ENCODE data around the gene PTPN14. TPM values are rescaled to one million over a fixed set of nuclear protein-coding genes. Genes with fewer than 3 reads are reported as not detected.

Gene PTPN14
- total RNA-seq, 2 donors from 2014 or later = 6.8 TPM

DNA sequence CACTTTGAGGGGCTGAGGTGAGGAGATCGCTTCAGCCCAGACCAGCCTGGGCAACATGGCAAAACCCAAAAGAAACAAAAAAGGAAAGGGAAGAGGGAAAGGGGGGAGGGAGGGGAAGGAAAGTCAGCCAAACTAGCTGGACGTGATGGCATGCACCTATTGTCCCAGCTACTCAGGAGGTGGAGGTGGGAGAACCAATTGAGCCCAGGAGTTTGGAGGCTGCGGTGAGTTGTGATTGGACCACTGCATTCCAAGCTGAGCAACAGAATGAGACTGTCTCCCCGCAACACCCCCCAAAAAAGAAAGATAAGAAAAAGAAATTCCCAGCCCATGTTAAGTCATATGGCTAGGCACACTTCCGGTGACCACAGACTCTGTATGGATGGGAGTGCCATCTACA, 128.4 kb downstream of the PTPN14 start:
- DNase-seq (no peak), ATAC-seq (no peak)
- intact Hi-C loops (cut with DNase I, micrococcal nuclease) = no loop called here

DNA sequence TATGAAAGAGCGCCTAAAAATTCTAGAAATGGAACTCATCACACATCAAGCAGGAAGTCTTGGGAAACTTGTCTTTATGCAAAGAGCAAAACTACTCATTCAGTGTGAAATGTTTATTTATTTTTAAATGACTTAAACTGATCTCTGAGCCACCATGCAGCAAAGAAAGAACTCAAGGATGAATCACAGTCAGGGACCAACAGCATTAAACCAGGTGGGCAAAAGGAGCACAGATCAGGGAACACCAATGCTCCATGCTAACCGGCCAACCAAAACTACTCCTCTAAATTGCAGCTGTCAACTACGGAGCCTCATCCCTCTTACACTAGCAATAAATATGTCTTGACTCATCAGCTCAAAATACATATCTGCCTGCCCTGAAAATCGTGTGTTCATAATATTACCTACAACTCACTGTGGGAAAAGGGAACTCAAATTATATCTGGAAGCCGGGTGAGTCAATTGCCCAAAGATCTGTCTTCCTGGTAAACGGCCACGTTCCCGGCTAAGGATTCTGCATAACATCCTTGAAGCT, 129.2 kb downstream of the PTPN14 start:
- intact Hi-C loops (cut with DNase I, micrococcal nuclease) = no loop called here
- ATAC-seq = no peak

DNA sequence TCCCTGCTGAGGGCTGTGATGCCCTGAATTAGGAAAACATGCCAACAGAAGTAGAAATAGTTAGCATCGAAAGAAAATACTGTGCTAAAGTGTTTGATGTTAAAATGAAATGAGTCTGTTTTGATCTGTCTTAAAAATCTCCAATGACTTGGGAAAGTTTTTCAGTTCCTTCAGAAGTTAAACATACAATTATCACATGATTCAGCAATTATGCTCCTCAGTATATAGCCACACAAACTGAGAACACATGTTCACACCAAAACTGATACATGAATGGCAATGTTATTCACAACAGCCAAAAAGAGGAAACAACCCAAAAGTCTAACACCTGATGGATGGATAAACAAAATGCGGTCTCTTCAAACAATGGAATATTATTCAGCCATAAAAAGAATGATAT, 130.6 kb downstream of the PTPN14 start:
- ATAC-seq (no peak), DNase-seq (no peak)
- intact Hi-C loops (cut with DNase I, micrococcal nuclease) = no loop called here

More for the DNA sequence above, 129.2 kb downstream of the PTPN14 start:
- DNase-seq = no peak

DNA sequence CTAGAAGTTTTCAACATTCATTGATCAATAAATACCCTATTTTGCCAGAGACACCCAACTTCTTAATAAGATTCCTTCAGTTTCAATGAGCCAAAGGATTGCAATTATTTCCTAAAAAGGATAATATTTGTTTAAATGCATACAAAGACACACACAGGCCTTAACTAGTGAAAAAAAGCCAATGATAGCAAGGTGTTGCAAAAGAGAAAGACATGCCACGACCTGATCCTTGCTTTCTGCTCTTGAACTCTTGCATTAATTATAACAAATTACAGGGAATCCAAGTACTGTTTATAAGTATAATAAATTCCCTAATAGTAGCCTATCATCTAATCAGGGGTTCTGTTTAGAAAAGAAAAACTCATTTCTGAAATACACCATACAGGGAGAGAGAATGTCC, 131.1 kb downstream of the PTPN14 start:
- ATAC-seq (no peak), DNase-seq (no peak)
- intact Hi-C loops (cut with DNase I, micrococcal nuclease) = no loop called here

DNA sequence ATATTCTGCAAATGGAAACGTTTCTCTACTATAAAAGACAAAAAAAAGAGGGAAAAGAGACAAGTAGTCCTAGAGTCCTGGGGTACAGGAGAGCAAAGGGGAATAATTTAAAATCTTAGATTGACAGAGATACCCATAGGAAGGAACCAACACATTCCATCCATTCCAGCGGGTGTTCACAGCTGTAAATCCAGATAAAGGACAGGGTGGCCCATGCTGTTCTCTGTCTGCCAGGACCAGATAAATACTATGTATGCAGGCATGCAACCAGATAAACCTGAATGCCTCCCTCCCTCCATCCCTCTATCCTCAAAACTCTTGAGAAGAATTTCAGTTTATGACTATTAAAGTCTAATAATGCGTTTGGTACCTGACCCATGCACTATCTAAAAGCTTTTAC, 131.8 kb downstream of the PTPN14 start:
- intact Hi-C loops (cut with DNase I, micrococcal nuclease) = no loop called here
- DNase-seq (no peak), ATAC-seq (no peak)

DNA sequence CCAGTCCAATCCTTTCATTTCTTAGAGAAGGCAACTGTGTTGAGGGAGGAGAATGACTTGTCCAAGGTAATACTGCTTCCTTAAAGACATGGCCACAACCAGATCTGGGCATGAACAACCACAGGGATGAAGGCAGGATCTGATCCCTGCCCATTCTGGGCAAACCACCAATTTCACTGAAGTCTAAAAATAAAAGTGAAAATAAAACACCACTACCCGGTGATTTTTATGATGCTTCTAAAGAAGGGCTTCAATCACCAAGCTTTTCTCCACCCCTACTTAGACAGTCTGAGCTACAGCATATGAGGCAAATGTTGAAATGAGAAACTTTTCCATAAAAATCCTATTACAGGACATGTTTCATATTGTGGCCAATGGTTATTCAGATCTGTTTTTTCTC, 133.0 kb downstream of the PTPN14 start:
- no peak for DNase-seq
- no peak for ATAC-seq
- intact Hi-C loops (cut with DNase I, micrococcal nuclease) = no loop called here

DNA sequence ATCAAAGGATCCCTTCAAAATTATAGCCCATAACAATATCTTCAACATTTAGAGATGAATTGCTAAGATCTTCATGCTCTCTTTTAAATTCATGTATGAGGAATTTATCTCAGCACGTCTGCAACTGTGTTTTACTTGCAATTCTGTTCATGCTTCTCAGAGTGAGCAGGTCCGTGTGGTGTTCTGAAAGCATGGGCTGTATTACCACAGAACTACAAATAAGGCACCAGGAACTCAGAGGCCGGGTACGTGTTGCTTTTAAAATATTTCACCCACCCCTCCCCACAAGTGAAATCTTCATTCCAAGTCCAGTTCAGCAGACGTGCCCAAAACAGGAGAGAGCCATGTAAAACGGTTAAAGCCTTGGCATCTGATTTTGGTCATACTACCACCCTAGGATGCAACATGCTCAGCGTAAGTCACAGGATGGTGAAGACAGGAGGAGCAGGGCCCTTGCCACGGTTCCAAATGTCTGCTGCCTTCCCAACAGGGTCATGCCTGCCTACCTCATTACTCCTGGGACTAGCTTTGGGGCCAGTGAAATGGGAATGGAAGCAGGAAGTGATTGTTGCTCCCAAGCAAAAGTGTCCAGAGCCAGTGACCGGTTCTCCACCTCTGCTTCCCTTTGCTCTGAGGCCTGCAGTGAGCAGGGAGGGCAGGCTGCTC, 133.7 kb downstream of the PTPN14 start:
- intact Hi-C loops (cut with DNase I, micrococcal nuclease) = no loop called here
- ATAC-seq (no peak), DNase-seq (no peak)

DNA sequence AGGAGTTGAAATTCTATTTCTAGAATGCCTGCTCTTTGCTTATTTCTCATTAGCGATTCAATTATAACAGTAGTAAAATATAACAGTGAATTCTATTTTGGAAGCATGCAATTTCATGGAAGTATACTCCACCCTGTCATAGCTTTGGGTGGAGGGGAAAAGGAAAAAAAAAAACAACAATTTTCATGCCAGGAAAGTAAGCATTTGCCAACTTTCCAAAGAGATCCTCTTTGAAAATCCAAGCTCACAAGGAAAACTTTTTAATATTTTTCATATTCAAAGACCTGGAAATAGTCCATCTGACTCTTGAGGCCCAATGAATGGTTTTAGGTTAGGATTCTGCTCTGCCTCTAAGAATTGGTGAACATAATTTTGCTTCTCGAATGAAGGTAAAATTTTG, 134.5 kb downstream of the PTPN14 start:
- ATAC-seq = no peak
- DNase-seq = no peak
- intact Hi-C loops (cut with DNase I, micrococcal nuclease) = no loop called here

DNA sequence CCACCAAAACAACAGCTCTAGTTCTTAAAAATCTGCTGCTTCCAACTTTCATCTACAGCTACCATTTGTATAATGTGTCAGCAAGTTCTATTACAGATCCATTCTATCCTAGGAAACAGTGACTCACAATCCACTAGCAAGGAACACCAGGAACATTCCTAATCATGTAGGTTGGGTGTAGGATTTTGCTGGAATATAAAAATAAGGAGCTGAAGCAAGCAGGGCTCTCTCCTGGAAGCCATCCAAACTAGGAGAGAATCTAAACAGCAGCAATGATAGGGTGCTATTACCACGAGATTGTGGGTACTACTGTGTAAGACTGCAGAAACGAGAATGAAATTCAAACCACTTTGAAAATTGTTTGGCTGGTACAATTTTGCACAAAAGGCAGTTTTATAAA, 135.0 kb downstream of the PTPN14 start:
- no peak for DNase-seq
- intact Hi-C loops (cut with DNase I, micrococcal nuclease) = no loop called here
- ATAC-seq = no peak

DNA sequence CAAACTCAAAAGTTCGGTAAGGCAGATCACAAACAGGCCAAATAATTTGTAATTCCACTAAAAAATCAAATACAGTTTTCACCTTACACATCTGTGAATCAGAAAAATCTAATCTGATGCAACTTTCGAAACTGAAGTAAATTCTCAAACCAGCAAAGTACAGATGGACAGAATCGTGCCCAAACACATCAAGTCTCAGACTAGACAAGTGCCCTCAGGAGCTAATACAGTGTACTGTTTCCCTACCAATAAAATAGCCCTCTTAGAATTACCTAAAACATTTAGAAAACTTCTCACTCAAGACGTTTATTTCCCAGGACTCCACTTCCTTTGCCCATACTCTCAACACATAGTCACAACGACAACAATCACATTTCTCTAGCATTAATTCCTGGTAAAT, 136.3 kb downstream of the PTPN14 start:
- DNase-seq = no peak
- no peak for ATAC-seq
- intact Hi-C loops (cut with DNase I, micrococcal nuclease) = no loop called here

DNA sequence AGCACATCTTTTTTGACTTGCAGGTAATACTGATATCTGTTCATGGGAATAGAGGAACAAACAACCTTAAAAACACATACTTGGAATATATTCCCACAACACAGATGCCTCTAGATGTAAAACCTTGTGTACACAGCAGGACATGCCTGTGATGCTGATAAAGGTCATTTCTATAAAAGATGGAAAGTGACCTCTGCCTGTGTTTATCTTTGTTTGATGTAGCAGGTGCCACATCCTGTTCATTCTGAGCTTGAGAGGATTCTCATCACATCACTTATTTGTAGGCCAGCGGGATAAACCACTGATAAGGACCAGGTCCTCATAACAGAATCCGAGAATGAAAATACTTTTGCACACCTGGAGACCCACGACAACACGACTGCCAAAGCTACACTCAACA, 136.7 kb downstream of the PTPN14 start:
- no peak for ATAC-seq
- DNase-seq = no peak
- intact Hi-C loops (cut with DNase I, micrococcal nuclease) = no loop called here

DNA sequence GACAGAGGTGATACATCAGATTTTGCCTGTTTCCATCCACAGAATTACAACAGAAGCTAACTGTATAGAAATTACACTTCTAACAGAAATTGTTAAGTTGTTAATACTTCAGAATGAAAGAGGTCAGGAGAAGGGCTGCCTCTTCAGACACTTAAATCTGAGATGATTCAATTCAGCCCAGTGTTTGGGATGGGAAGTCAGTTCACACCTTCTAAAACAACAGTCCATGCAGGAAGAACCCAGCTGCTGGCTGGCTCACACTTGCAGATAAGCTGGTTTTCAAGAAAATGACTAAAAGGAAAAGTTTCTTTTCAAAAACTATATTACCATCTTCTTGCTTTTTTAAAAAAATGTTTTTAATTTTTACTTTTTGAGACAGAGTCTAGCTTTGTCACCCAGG, 138.1 kb downstream of the PTPN14 start:
- intact Hi-C loops (cut with DNase I, micrococcal nuclease) = no loop called here
- no peak for ATAC-seq

DNA sequence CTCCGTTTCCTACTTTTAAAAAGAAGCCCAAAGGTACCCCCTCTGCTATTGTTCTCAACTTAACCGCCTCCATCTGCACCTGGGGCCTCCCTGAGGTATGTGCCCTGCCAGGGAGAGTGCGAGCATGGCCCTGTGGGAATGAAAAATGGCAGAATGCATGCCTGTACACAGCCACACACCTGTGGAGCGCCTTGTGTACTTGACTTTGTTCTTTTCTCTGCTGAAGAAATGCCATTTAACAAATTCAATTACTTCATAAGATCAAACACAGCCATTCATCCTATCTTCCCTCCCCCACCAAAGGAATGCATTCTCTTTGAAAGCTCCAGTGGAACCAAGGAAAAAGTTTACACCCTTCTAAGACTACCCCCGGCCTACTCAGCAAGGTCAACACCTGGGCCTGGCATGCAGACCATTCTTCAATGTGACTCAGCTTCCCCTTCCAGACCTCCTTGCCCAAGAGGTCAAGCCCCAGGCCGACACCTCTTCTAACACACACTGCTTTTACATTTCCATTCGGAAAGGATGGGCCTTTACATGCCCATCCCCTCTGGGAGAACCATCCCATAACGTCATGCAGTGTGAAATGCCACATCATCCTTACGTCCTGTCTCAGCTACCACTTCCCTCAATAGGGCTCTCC, 146.7 kb downstream of the PTPN14 start:
- ATAC-seq (no peak), DNase-seq (no peak)
- intact Hi-C loops (cut with DNase I, micrococcal nuclease) = no loop called here

More for the DNA sequence above, 138.1 kb downstream of the PTPN14 start:
- DNase-seq = no peak

DNA sequence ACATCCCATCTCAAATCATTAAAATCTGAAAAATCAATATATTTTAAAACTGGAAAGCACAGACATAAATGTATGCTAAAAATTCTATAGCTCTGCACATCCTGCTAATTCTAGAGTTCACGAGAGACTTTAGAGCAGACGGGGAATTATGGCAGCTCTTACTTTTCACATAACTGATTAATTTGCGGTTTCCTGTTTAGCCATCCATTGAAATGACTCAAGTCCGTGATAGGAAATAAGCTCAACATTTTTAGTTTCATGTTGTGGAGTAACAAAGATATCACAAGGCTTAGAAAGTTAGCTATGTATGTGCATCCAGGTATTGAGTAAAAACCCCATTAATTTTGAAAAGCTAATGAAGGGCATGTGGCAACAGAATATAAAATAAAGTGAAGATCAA, 147.2 kb downstream of the PTPN14 start:
- DNase-seq (no peak), ATAC-seq (no peak)
- intact Hi-C loops (cut with DNase I, micrococcal nuclease) = no loop called here

DNA sequence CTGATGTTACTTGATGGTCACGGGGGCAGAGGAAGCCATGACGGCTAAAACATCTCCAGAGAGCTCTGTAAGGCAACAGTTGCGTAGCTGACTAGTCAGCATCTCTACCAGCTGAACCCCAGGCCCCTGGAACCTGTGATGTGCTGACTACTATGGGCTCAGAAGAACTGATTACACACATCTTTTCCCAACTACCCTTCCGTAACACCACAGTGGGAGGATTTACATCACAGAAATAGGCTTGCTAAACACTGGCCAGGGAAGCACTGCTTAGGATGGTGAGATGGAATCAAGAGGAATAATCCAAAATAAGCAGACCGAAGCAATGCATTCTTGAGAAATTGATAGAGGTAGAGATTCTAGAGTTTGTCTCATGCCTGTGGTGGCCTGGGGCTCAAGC, 148.0 kb downstream of the PTPN14 start:
- intact Hi-C loops (cut with DNase I, micrococcal nuclease) = no loop called here
- no peak for DNase-seq
- no peak for ATAC-seq

DNA sequence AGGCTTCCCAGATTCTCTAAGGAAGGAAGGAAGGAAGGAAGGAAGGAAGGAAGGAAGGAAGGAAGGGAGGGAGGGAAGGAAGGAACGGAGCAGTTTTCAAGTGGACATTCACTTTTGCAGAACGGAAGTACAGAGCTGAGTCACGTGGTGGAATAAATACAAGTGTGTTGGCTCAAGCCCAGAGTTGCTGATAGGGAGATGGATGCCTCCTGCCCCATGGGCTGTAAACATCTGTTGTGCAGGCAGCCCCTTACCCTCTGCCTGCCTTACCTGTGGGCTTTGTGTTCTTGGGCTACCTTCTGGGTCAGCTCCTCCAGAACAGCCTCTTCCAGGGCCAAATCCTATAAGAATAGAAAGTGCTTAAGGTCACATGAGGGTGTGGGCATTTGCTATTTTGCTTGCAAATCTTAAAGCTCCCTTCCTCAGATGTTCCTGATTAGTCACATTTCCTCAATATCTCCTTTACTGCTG, 148.8 kb downstream of the PTPN14 start:
- DNase-seq = no peak
- ATAC-seq = no peak
- intact Hi-C loops (cut with DNase I, micrococcal nuclease) = no loop called here

DNA sequence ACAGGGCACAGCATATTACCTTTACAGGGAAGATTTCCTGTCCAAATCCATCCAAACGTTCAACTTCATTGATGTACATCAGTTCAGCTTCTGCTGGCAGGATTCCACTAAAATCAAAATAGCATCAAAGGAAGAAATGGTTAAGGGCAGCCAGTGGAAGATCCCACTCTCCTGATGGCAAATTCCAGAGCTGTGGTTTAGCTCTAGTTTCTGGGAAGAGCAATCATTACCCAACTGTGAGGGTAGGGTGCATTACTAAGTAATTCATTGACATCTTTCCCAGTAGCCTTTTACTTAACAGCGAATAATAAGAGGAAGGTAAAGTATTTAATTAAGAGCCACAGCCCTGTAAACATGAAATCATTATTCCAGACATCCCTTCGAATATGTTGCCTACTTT, 149.7 kb downstream of the PTPN14 start:
- intact Hi-C loops (cut with DNase I, micrococcal nuclease) = no loop called here
- ATAC-seq = no peak
- DNase-seq = no peak

DNA sequence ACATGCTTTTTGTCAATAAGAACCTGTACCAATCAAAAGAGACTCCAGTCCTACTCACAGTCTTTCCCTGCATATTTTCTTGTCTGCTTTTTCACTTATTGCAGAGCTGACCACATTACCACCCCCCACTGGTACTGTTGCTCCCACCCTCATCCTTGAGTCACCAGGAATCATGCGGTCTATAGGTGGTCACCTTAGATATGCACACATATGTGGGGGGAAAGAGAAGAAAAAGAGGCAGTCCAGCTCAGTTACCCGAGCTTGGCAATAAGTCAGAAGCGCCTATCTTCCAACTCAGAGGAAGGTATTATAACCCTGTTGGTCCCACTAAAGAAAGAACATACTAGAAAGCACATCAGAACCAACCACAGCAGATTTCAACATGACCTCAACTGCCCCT, 151.3 kb downstream of the PTPN14 start:
- ATAC-seq = no peak
- intact Hi-C loops (cut with DNase I, micrococcal nuclease) = no loop called here
- no peak for DNase-seq

DNA sequence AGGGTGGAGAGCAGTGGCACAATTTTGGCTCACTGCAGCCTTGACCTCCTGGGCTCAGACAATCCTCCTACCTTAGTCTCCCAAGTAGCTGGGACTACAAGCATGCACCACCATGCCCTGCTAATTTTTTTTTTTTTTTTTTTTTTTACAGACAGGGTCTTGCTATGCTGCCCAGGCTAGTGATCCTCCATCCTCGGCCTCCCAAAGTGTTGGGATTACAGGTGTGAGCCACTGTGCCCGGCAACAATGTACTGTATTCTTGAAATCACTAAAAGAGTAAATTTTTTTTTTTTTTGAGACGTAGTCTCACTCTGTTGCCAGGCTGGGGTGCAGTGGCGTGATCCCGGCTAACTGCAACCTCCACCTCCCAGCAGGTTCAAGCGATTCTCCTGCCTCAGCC, 152.9 kb downstream of the PTPN14 start:
- intact Hi-C loops (cut with DNase I, micrococcal nuclease) = no loop called here
- no peak for DNase-seq
- ATAC-seq = no peak

DNA sequence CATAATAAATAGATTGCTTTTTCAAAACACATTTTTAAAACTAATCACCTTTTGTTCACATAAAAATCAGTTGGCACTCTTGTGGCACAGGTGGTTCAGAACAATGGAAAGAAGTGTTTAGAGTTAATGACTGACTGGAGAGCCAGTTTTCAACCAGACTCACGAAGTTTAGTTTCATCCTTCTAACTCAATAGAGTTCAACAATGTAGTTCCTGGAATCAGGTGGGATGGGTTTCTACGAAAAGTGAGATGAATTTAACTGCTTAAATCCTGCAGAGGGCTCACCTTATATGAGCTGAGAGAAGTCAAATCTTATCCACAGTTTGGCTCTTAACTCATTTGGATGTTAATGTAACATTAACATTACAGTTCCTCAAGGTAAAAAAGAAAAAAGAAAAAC, 153.9 kb downstream of the PTPN14 start:
- DNase-seq (no peak), ATAC-seq (peak; percentile 37)
- intact Hi-C loops (cut with DNase I, micrococcal nuclease) = no loop called here

DNA sequence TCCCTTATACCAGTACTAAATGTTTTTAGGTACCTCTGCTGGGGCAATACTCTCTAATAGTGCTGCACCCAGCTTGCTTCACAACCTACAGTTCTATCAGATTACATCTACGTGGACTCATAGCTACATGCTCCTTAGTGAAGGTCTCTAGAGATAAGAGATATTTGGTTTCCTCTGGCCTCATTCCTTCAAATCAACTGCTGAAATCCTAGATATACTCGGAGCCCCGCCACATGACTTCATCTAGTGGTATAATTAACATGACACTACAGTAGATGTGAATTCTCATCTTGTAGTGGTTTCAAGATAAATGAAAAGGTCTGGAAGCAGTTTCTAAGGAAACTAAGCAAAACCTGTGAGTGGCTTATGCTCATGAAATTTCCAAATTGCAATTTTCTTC, 155.1 kb downstream of the PTPN14 start:
- DNase-seq (no peak), ATAC-seq (no peak)
- intact Hi-C loops (cut with DNase I, micrococcal nuclease) = no loop called here
